ENCODE results near the gene ABCA13.

ABCA13 gene

DNA sequence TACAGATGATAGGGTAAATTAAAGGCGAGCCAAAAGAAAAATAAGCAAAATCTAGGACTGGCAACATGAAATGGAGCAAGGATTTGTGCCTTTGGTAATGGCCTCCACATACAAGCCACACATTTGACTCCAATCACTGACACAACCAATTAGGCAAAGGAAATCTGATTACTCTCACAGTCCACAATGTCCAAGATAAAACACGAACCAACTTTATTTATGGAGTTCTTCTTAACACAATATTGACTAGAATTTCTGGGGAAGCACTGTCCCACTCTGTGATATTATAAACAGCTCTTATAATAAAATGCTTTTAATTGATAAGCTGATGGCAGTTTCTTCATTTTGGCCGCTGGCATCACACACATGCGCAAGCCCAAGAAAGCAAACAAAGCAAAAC, 334.2 kb downstream of the ABCA13 start:
- TF ChIP-seq, protein P1, sequence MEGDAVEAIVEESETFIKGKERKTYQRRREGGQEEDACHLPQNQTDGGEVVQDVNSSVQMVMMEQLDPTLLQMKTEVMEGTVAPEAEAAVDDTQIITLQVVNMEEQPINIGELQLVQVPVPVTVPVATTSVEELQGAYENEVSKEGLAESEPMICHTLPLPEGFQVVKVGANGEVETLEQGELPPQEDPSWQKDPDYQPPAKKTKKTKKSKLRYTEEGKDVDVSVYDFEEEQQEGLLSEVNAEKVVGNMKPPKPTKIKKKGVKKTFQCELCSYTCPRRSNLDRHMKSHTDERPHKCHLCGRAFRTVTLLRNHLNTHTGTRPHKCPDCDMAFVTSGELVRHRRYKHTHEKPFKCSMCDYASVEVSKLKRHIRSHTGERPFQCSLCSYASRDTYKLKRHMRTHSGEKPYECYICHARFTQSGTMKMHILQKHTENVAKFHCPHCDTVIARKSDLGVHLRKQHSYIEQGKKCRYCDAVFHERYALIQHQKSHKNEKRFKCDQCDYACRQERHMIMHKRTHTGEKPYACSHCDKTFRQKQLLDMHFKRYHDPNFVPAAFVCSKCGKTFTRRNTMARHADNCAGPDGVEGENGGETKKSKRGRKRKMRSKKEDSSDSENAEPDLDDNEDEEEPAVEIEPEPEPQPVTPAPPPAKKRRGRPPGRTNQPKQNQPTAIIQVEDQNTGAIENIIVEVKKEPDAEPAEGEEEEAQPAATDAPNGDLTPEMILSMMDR (IDR thresholded peaks at IDR 0.05; ENCODE audit: insufficient read depth, low read depth, low read length, missing control alignments), result no peak
- no peak overlapping the region for H3K4me3 ChIP-seq (ENCODE audit: low read length)
- no peak for DNase-seq (ENCODE audit: low read depth)

DNA sequence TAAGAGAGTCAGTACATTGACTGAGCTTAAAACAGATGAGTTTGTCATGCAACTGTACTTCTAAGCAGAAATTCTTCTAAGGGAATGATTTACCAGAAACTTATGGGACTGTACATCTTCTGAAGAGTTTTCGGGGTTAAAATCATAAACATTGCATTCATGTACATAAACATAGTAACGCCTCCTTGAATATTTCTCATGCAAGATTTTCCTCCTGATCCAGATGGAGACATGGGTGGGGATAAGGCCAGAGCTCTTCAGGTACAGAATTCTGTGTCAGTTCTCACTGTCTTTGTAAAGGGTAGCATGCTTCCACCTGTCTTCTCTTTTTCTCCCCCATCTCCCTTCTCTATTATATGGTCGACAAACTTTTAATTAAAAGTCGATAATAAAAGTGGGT, 335.3 kb downstream of the ABCA13 start:
- TF ChIP-seq, protein P1 (IDR thresholded peaks at IDR 0.05; ENCODE audit: insufficient read depth, low read depth, low read length, missing control alignments), result no peak
- no peak overlapping the region for H3K4me3 ChIP-seq (ENCODE audit: low read length)
- DNase-seq (ENCODE audit: low read depth), result no peak

DNA sequence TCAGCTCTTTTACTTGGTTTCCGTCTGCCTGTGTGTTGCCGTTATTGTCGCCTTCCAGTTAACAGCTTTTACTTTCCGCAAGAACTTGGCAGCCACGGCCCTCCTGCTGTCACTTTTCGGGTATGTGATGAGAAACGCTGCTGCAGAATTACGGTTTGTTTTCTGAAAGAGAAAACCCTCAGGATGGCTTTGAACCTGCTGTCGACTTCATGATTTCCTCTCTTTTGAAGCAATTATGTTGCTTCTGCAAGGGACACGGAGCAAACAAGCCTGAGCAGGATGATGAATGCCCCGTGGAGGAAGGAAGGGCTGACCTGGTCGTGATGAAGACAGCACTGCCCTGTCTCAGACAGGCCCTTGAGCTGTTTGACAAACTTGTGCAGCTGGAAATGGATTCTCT, 339.8 kb downstream of the ABCA13 start:
- peak; percentile 40 for DNase-seq (ENCODE audit: low read depth)
- no peak overlapping the region for H3K4me3 ChIP-seq (ENCODE audit: low read length)
- TF ChIP-seq, protein P1 (IDR thresholded peaks at IDR 0.05; ENCODE audit: insufficient read depth, low read depth, low read length, missing control alignments), result no peak

DNA sequence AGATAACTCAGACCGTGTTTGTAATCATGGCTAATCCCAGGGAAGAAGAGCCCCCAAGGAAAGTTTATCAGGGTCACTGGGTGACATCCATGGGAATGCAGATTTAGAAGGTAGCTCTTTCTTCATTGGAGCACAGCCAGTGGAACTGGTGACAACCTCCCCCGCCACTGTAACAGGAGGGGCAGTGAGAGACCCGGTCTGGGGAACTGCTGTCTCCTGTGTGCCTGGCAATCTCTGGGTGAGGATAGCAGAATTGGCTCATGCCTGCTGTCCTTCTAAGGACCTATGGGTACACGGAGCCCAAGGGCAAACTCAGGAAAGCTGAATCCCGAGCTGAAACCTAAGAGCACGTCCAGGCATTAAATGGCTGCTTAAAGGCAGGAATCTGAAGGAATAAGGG, 341.6 kb downstream of the ABCA13 start:
- no peak for DNase-seq (ENCODE audit: low read depth)
- H3K4me3 ChIP-seq (ENCODE audit: low read length), result no peak overlapping the region
- TF ChIP-seq, protein P1 (IDR thresholded peaks at IDR 0.05; ENCODE audit: insufficient read depth, low read depth, low read length, missing control alignments), result no peak

DNA sequence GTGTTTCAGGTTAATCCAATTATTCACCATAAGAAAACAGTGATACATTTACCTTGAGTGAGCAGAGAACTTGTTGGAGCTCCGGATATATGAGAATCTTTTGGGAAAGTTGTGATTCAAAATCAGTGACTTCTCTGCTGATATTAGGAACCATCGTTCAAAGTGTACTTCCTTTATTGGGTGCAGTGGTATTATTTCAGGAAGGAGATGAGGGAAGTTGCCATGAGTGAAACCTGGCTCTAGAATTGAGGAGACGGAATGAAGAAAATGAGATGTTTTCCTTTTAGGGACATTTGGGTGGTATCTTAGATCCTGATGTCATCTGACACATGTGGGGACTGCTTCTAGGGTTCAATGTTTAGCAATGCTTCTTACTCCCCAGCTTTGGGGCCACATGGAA, 343.9 kb downstream of the ABCA13 start:
- H3K4me3 ChIP-seq (ENCODE audit: low read length), result no peak overlapping the region
- TF ChIP-seq, protein P1 (IDR thresholded peaks at IDR 0.05; ENCODE audit: insufficient read depth, low read depth, low read length, missing control alignments), result no peak
- DNase-seq (ENCODE audit: low read depth), result no peak

DNA sequence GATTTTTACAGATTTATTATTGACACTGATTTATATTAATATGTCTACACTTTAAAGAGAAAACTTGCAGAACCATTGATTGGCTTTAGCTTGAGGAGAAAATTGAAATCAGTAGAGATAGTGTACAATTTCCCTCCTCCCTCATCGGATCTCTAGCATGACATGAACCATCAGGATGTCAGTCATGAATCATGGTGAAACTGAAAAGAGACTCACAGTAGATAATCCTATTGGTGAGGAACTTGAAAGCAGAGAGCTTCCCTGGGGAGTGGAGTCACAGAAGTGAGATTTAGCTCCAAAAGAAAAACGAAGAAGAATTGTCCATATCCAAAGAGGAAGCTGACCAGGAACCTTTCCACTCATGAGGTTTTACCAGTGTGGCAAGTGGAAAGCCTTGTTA, 346.8 kb downstream of the ABCA13 start:
- H3K4me3 ChIP-seq (ENCODE audit: low read length), result no peak overlapping the region
- DNase-seq (ENCODE audit: low read depth), result peak; percentile 48
- TF ChIP-seq, protein P1 (IDR thresholded peaks at IDR 0.05; ENCODE audit: insufficient read depth, low read depth, low read length, missing control alignments), result no peak

DNA sequence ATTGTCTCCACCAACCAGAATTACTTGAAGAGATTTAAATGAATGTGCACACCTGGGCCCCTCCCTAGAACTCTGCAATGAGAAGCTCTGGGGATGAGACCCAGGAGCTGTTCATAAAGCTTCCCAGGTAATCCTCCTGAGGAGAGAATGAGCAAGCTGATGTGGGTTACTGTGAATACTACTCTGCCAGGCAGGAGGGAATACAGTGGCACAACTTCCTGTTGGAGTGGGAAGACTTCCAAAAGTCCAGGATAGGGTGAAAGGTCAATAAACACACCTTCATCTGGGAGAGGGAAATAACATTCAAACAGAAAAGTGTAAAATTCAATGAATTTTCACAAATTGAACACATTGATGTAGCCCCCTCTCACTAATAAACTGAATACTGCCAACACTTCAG, 351.4 kb downstream of the ABCA13 start:
- H3K4me3 ChIP-seq (ENCODE audit: low read length), result no peak overlapping the region
- TF ChIP-seq, protein P1 (IDR thresholded peaks at IDR 0.05; ENCODE audit: insufficient read depth, low read depth, low read length, missing control alignments), result no peak
- no peak for DNase-seq (ENCODE audit: low read depth)

All from epithelial cell of esophagus (primary cell).